MM.1S (cell line): ENCODE data around the gene ATP10B.

Experiments
- EZH2 ChIP-seq: fragments of 300-600 bp; sonication (generic); optimal IDR thresholded peaks from 2 replicates; pipeline ENCODE3; 2017; ENCODE audit warnings: low read depth, mild to moderate bottlenecking, antibody characterized with exemption, low read length, mixed read lengths
- EZH2phosphoT487 ChIP-seq: fragments of 300-600 bp; sonication (generic); IDR thresholded peaks from 2 replicates; pipeline ENCODE4 v1.6.1; 2018; ENCODE audit warnings: antibody characterized with exemption, low read length
- TF ChIP-seq, protein P1 (sequence below): fragments of 300-600 bp; sonication (generic); IDR thresholded peaks from 2 replicates; pipeline ENCODE4 v1.5.1; 2016; ENCODE audit warnings: antibody characterized with exemption, low read length, mixed read lengths

DNA sequence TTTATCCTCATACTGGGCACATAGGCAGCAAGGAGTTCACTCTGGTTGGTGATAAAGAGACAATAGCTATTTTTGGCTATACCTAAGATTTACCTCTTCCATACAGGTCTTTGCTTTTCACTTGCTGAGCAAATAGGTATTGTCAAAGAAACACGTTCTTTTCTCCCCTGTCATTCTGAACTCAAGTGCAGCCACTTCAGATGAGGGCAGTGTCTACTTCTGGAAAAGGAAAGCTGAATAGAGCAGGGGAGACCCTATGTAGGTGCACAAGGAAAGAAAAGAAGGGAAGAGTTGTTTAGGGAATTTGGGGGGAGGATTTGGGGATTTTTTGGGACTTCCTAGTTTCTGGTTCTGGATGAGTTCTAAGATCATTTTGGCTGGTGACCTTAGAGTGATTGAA lies 109.6 kb downstream of the ATP10B start:
- TF ChIP-seq, protein P1, sequence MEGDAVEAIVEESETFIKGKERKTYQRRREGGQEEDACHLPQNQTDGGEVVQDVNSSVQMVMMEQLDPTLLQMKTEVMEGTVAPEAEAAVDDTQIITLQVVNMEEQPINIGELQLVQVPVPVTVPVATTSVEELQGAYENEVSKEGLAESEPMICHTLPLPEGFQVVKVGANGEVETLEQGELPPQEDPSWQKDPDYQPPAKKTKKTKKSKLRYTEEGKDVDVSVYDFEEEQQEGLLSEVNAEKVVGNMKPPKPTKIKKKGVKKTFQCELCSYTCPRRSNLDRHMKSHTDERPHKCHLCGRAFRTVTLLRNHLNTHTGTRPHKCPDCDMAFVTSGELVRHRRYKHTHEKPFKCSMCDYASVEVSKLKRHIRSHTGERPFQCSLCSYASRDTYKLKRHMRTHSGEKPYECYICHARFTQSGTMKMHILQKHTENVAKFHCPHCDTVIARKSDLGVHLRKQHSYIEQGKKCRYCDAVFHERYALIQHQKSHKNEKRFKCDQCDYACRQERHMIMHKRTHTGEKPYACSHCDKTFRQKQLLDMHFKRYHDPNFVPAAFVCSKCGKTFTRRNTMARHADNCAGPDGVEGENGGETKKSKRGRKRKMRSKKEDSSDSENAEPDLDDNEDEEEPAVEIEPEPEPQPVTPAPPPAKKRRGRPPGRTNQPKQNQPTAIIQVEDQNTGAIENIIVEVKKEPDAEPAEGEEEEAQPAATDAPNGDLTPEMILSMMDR = no peak
- TF ChIP-seq EZH2phosphoT487 (no peak), EZH2 (no peak)
